SK-N-SH treated with all-trans-retinoic acid at 6 μM for 48 hours (cell line): ENCODE measurements around the gene AFG1L.

Experiments used
- CREB5 ChIP-seq: fragments of 250-450 bp; sonication (Bioruptor Pico); IDR thresholded peaks from 2 replicates; pipeline ENCODE4 v1.5.1; 2020; ENCODE audit warnings: low read depth, mild to moderate bottlenecking, moderate library complexity
- ESRRG ChIP-seq: fragments of 250-450 bp; sonication (Bioruptor Pico); IDR thresholded peaks from 2 replicates; pipeline ENCODE4 v1.6.1; 2021; ENCODE audit warnings: mild to moderate bottlenecking
- GLIS3 ChIP-seq: fragments of 250-450 bp; sonication (Bioruptor Pico); IDR thresholded peaks from 2 replicates; pipeline ENCODE4 v1.5.0; 2020; ENCODE audit warnings: mild to moderate bottlenecking, moderate library complexity
- PATZ1 ChIP-seq: fragments of 250-450 bp; sonication (Bioruptor Pico); IDR thresholded peaks from 2 replicates; pipeline ENCODE4 v1.8.0; 2020; ENCODE audit warnings: mild to moderate bottlenecking, moderate library complexity, borderline replicate concordance
- PPARA ChIP-seq: fragments of 250-450 bp; sonication (Bioruptor Pico); IDR thresholded peaks from 2 replicates; pipeline ENCODE4 v1.5.0; 2020; ENCODE audit warnings: mild to moderate bottlenecking, borderline replicate concordance
- TCF4 ChIP-seq: fragments of 250-450 bp; sonication (Bioruptor Pico); IDR thresholded peaks from 2 replicates; pipeline ENCODE4 v1.8.0; 2021; ENCODE audit warnings: mild to moderate bottlenecking, moderate library complexity, borderline replicate concordance
- TOX ChIP-seq: fragments of 250-450 bp; sonication (Bioruptor Pico); IDR thresholded peaks from 2 replicates; pipeline ENCODE4 v1.8.0; 2021; ENCODE audit warnings: mild to moderate bottlenecking, moderate library complexity, borderline replicate concordance
- TSHZ2 ChIP-seq: fragments of 250-450 bp; sonication (Bioruptor Pico); IDR thresholded peaks from 2 replicates; pipeline ENCODE4 v1.5.0; 2020; ENCODE audit warnings: mild to moderate bottlenecking, moderate library complexity
- ZFP3 ChIP-seq: fragments of 250-450 bp; sonication (Bioruptor Pico); IDR thresholded peaks from 2 replicates; pipeline ENCODE4 v1.5.0; 2020; ENCODE audit warnings: mild to moderate bottlenecking, moderate library complexity
- ZFP30 ChIP-seq: fragments of 450-650 bp; formaldehyde crosslinking; IDR thresholded peaks from 2 replicates; pipeline ENCODE4 v1.5.0; 2022; ENCODE audit warnings: mild to moderate bottlenecking, moderate library complexity
- ZNF8 ChIP-seq: fragments of 450-650 bp; formaldehyde crosslinking; IDR thresholded peaks from 2 replicates; pipeline ENCODE4 v1.5.0; 2020; ENCODE audit warnings: mild to moderate bottlenecking, moderate library complexity

GRCh38 chr6:108501559-108501958, 206.7 kb downstream of the AFG1L start:
- TF ChIP-seq TSHZ2 (CRISPR knock-in tag) = no peak
- TF ChIP-seq PPARA = no peak
- TF ChIP-seq TCF4 (CRISPR knock-in tag) = no peak
- TF ChIP-seq ESRRG (CRISPR knock-in tag) = no peak
- no peak for TF ChIP-seq TOX
- no peak for TF ChIP-seq PATZ1
- no peak for TF ChIP-seq ZFP3 (CRISPR knock-in tag)
- TF ChIP-seq GLIS3 = no peak
- TF ChIP-seq ZNF8 = no peak
- TF ChIP-seq ZFP30 (CRISPR knock-in tag) = no peak
- TF ChIP-seq CREB5 = no peak
